T-helper 2 cell treated with Interferon-gamma antibody and Interleukin-4, amounts not matched to agents 100 ng/mL and 5 ng/mL, for 36 hours (primary cell): ENCODE measurements around the gene OR6A2. TPM values are rescaled to one million over a fixed set of nuclear protein-coding genes. Genes with fewer than 3 reads are reported as not detected.
"Not testable (repeated sequence)": the region's sequence is repeated elsewhere in the genome, so short reads cannot be mapped to it uniquely, and the experiment has no call there.

Source experiments
- intact Hi-C: fragments of 100-400 bp; cut with micrococcal nuclease; formaldehyde crosslinking; loops from one replicate; pipeline ENCODE4 v1.15.1; 2023
- total RNA-seq: library from RNA; stranded (reverse); gene quantifications from 2 replicates; pipeline ENCODE4 v1.2.3, GENCODE V29; 2022

The OR6A2 gene
- total RNA-seq, result 0.23 TPM in 2 replicates

GRCh38 chr11:6799402-6799801 lies at the start of gene OR6A2:
Gene OR6A2, minus strand, starts transcription at chr11:6799689. Its CDS starts 3,981 bp downstream, at chr11:6795708.
- intact Hi-C loops, result no loop called here

GRCh38 chr11:6845383-6845782 lies 45.9 kb upstream of the OR6A2 start, which contains the start of gene OR10A5:
Gene OR10A5, plus strand, starts transcription at chr11:6845683. Its CDS starts 0 bp downstream, at chr11:6845683.
- intact Hi-C loops, result no loop called here

DNA sequence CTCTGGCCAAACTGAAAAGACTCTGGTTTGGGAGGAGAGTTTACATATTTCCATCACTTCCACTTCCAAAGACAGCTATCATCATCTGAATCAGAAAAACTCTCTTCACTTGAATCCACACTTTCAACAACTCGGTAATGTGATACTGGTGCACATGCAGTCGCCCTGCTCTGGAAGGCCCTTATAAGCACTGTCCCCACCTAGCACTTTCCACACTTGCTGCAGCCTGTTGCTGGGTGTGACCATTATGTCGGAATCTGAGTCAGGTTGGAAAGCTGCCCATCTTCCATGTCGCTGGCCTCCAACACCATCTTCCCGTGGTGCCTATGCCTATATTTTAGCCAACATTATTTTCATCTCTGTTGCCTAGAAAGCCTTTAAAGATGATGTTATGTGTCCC lies 44.9 kb upstream of the OR6A2 start:
- intact Hi-C loops, result no loop called here

- intact Hi-C loops, result no loop called here
These were observed 44.2 kb upstream of the OR6A2 start for GRCh38 chr11:6843670-6844069.

GRCh38 chr11:6841694-6842093 lies 42.2 kb upstream of the OR6A2 start:
- intact Hi-C loops, result no loop called here

DNA sequence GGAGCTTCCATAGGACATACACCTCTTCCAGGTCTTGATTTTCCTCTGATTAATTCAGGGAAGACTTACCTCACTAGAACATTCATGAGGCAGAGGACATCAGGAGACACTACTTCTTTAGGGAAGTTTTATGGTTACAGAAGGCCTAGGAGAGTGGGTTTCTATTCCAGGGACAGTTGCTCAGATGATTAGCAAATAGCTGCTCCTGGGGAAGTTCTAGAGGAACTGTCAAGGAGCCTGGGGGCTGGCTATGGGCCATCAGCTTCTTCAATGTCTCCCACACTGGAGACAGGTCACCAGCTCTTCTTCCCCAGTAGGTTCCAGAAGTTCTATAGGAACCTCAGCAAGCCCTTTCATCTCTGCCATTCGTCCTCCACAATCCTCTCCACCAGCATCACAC lies 34.5 kb upstream of the OR6A2 start:
- intact Hi-C loops, result no loop called here

GRCh38 chr11:6833356-6833755 lies 33.9 kb upstream of the OR6A2 start:
- intact Hi-C loops, result no loop called here

- intact Hi-C loops, result no loop called here
These were observed 28.6 kb upstream of the OR6A2 start for GRCh38 chr11:6828103-6828502.

DNA sequence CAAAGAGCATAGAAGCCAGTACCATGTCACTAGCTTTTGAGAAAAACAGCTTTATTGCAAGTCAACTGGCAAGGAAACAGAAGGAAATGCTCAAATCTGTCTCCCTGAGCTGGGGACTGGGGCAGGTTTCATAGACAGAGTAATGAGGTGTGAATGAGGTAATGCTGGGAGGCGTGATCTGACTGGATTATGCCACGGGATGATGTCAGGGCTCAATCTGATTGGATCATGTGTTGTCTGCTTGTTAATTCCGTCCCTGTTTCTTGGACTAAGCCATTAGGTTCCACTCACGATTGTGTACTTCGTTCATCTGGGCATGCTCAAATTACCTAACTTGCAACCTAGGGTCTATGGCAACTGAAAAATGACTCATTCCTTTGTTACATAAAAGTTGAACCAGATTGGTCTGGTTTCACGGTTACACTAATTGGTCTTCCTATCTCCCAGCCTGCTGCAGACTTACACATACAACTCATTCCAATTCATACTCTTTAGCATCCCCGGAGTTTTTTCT lies 25.8 kb upstream of the OR6A2 start:
- intact Hi-C loops, result no loop called here

GRCh38 chr11:6824136-6824823 lies 24.8 kb upstream of the OR6A2 start:
- intact Hi-C loops, result no loop called here

- intact Hi-C loops, result no loop called here
These were observed 19.5 kb upstream of the OR6A2 start for GRCh38 chr11:6818967-6819366.

GRCh38 chr11:6817694-6818093 lies 18.2 kb upstream of the OR6A2 start:
- intact Hi-C loops, result no loop called here

- intact Hi-C loops, result no loop called here
These were observed 14.2 kb upstream of the OR6A2 start for GRCh38 chr11:6813656-6814055.

GRCh38 chr11:6812390-6813005 lies 13.0 kb upstream of the OR6A2 start:
- intact Hi-C loops, result no loop called here

- intact Hi-C loops, result not testable (repeated sequence)
These were observed 1.6 kb upstream of the OR6A2 start for GRCh38 chr11:6801075-6801474.

DNA sequence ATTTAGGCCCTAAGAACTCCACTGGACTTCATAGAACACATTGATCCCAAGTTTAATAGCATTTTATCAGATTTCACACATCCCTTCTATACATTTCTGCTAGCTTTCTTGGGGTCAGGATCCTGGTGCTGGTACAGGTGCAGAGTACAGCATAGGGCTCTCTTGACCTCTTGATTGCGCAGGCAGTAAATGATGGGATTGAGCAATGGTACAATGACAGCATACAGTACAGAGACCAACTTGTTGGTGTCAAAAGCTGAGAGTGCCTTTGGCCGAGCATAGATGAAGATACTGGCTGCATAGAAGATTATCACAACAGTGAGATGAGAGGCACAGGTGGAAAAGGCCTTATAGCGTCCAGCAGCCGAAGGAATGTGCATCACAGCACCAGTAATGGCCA lies 4.8 kb downstream of the OR6A2 start:
- intact Hi-C loops, result no loop called here

- intact Hi-C loops, result no loop called here
These were observed 8.9 kb downstream of the OR6A2 start for GRCh38 chr11:6790546-6790945.

DNA sequence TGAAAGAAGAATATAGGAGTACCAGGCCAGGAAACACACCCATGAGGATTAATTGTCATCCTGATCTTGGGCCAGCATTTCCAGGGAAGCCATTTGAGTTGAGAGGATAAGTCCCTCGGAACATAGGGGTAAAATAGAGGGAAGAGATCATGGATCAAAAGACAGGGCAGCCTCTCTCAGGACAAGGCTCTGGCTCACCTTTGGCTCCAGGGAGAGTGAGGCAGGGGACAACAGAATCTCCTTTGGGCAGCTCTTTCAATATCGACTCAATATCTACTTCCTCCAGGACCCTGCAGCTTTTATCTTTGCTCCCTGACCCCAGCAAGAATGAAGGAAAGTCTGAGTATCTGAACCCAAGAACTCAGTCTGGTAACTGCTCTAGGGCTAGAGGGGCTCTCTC lies 16.8 kb downstream of the OR6A2 start, which contains the start of gene OR2AG1:
Gene OR2AG1 (plus strand): TSS at position 301 of the 400 bp plus-strand sequence. CDS start 2,018 bp downstream, outside the sequence.
- intact Hi-C loops, result no loop called here

GRCh38 chr11:6780829-6781228 lies 18.7 kb downstream of the OR6A2 start:
- intact Hi-C loops, result no loop called here

- intact Hi-C loops, result no loop called here
These were observed 21.0 kb downstream of the OR6A2 start for GRCh38 chr11:6778518-6778917.

- intact Hi-C loops, result no loop called here
These were observed 27.3 kb downstream of the OR6A2 start, which contains the start of gene OR2AG2 for GRCh38 chr11:6771926-6772893. Gene OR2AG2, minus strand, starts transcription at chr11:6771976. Its CDS starts 3,019 bp downstream, at chr11:6768957.
